Neural progenitor cell (in vitro differentiated cells): ENCODE results near the gene ASPA. TPM values are rescaled to one million over a fixed set of nuclear protein-coding genes. Genes with fewer than 3 reads are reported as not detected.

ENCODE experiments used
- DNase-seq: peaks from one replicate; pipeline ENCODE4 v3.0.0-alpha.2; 2016; ENCODE audit warnings: low spot score
- H2AFZ ChIP-seq: fragments of 200-600 bp; sonication (generic); replicated peaks from 2 replicates; pipeline ENCODE4 v1.6.1; 2016; ENCODE audit warnings: antibody characterized with exemption
- H3F3A ChIP-seq: fragments of 200-600 bp; sonication (generic); 2 replicates; pipeline ENCODE4 v1.6.1; 2016; ENCODE audit warnings: antibody characterized with exemption, low read depth
- H3K27ac ChIP-seq: fragments of 200-600 bp; sonication (generic); 2 replicates; pipeline ENCODE4 v1.5.1; 2016; ENCODE audit warnings: mild to moderate bottlenecking
- H3K27me3 ChIP-seq: fragments of 200-600 bp; sonication (generic); 2 replicates; pipeline ENCODE4 v1.6.1; 2016; ENCODE audit warnings: mild to moderate bottlenecking, moderate library complexity
- H3K36me3 ChIP-seq: fragments of 200-600 bp; sonication (generic); 2 replicates; pipeline ENCODE4 v1.5.1; 2016
- H3K4me1 ChIP-seq: fragments of 200-600 bp; sonication (generic); 2 replicates; pipeline ENCODE4 v1.6.1; 2016; ENCODE audit warnings: mixed run types
- H3K4me2 ChIP-seq: fragments of 200-600 bp; sonication (generic); 2 replicates; pipeline ENCODE4 v1.6.1; 2016
- H3K4me3 ChIP-seq: fragments of 200-600 bp; sonication (generic); 2 replicates; pipeline ENCODE4 v1.5.1; 2016
- H3K79me2 ChIP-seq: fragments of 200-600 bp; sonication (generic); 2 replicates; pipeline ENCODE4 v1.6.1; 2016; ENCODE audit warnings: low read depth
- H3K9ac ChIP-seq: fragments of 200-600 bp; sonication (generic); 2 replicates; pipeline ENCODE4 v1.6.1; 2016
- H3K9me3 ChIP-seq: fragments of 200-600 bp; sonication (generic); 2 replicates; pipeline ENCODE4 v1.5.1; 2016; ENCODE audit warnings: low read depth
- H4K20me1 ChIP-seq: fragments of 200-600 bp; sonication (generic); 2 replicates; pipeline ENCODE4 v1.6.1; 2016; ENCODE audit warnings: low read depth
- H3K27ac Mint-ChIP-seq: 3 replicates; pipeline ENCODE4 v1.8.0; 2021; ENCODE audit warnings: mixed read lengths
- H3K27me3 Mint-ChIP-seq: 2 replicates; pipeline ENCODE4 v1.8.0; 2022; ENCODE audit warnings: low read depth, mild to moderate bottlenecking, inconsistent platforms, moderate library complexity, mixed read lengths; ENCODE audit not compliant: insufficient read depth
- H3K36me3 Mint-ChIP-seq: 3 replicates; pipeline ENCODE4 v1.8.0; 2021; ENCODE audit warnings: mixed read lengths
- H3K4me1 Mint-ChIP-seq: 3 replicates; pipeline ENCODE4 v1.8.0; 2021; ENCODE audit warnings: mixed read lengths
- H3K4me3 Mint-ChIP-seq: 3 replicates; pipeline ENCODE4 v1.8.0; 2021; ENCODE audit warnings: mild to moderate bottlenecking, moderate library complexity, mixed read lengths
- H3K9me3 Mint-ChIP-seq: 3 replicates; pipeline ENCODE4 v1.8.0; 2020; ENCODE audit warnings: mixed read lengths
- CTCF ChIP-seq: fragments of 200-600 bp; sonication (generic); IDR thresholded peaks from 2 replicates; pipeline ENCODE4 v1.5.1; 2017; ENCODE audit warnings: antibody characterized with exemption, mild to moderate bottlenecking
- EZH2 ChIP-seq: fragments of 200-600 bp; sonication (generic); IDR thresholded peaks from 2 replicates; pipeline ENCODE4 v1.6.1; 2017; ENCODE audit warnings: antibody characterized with exemption, mild to moderate bottlenecking, moderate library complexity
- EZH2phosphoT487 ChIP-seq: fragments of 200-600 bp; sonication (generic); IDR thresholded peaks from 2 replicates; pipeline ENCODE4 v1.6.1; 2017; ENCODE audit warnings: antibody characterized with exemption
- total RNA-seq: library from RNA; depleted of rRNA; stranded (reverse); fragments of >200 nt; gene quantifications from 2 replicates; pipeline ENCODE4 v1.2.3, GENCODE V29; 2015; ENCODE audit warnings: low replicate concordance

ASPA gene
- total RNA-seq, 1 donor from 2014 or later, result not detected

GRCh38 chr17:3543453-3543852 is 67.7 kb downstream of the ASPA start:
- no peak overlapping the region for H3K27ac ChIP-seq
- Mint-ChIP-seq H3K36me3 (no peaks in the 10 kb centered on the region), H3K27me3 (peaks cover 11% of the 10 kb centered on the region), H3K27ac (peak overlapping the region; percentile 52), H3K9me3 (peaks cover 2% of the 10 kb centered on the region), H3K4me1 (peaks cover 20% of the 10 kb centered on the region), H3K4me3 (no peak overlapping the region)
- no peaks in the 10 kb centered on the region for H3K4me1 ChIP-seq
- no peaks in the 10 kb centered on the region for H4K20me1 ChIP-seq
- no peaks in the 10 kb centered on the region for H3K36me3 ChIP-seq
- no peak overlapping the region for H2AFZ ChIP-seq
- TF ChIP-seq EZH2phosphoT487, result no peak
- no peaks in the 10 kb centered on the region for H3K79me2 ChIP-seq
- no peak overlapping the region for H3K4me3 ChIP-seq
- H3K27me3 ChIP-seq, result no peaks in the 10 kb centered on the region
- no peak for DNase-seq
- H3K9ac ChIP-seq, result no peak overlapping the region
- no peaks in the 10 kb centered on the region for H3K9me3 ChIP-seq
- no peak overlapping the region for H3K4me2 ChIP-seq
- H3F3A ChIP-seq, result no peaks in the 10 kb centered on the region

GRCh38 chr17:3544365-3544764 is 68.6 kb downstream of the ASPA start:
- no peaks in the 10 kb centered on the region for H3K79me2 ChIP-seq
- H3F3A ChIP-seq, result no peaks in the 10 kb centered on the region
- Mint-ChIP-seq H3K36me3 (no peaks in the 10 kb centered on the region), H3K4me1 (peaks cover 17% of the 10 kb centered on the region), H3K27me3 (peaks cover 11% of the 10 kb centered on the region), H3K4me3 (no peak overlapping the region), H3K9me3 (peaks cover 1% of the 10 kb centered on the region), H3K27ac (peak overlapping the region; percentile 53)
- no peaks in the 10 kb centered on the region for H3K36me3 ChIP-seq
- H3K9me3 ChIP-seq, result no peaks in the 10 kb centered on the region
- H3K4me3 ChIP-seq, result no peak overlapping the region
- no peak overlapping the region for H2AFZ ChIP-seq
- H3K9ac ChIP-seq, result no peak overlapping the region
- H4K20me1 ChIP-seq, result no peaks in the 10 kb centered on the region
- TF ChIP-seq EZH2phosphoT487 (no peak), CTCF (no peak), EZH2 (no peak)
- no peaks in the 10 kb centered on the region for H3K27me3 ChIP-seq
- no peak overlapping the region for H3K27ac ChIP-seq
- H3K4me1 ChIP-seq, result no peaks in the 10 kb centered on the region
- no peak for DNase-seq
- H3K4me2 ChIP-seq, result no peak overlapping the region

GRCh38 chr17:3545151-3545550 is 69.4 kb downstream of the ASPA start:
- no peak for DNase-seq
- no peaks in the 10 kb centered on the region for H3K9me3 ChIP-seq

More at GRCh38 chr17:3545151-3545550, 69.4 kb downstream of the ASPA start:
- peak overlapping the region; percentile 51 for H3K27ac Mint-ChIP-seq
- H3K9ac ChIP-seq, result no peak overlapping the region
- H3K4me1 ChIP-seq, result no peaks in the 10 kb centered on the region
- H2AFZ ChIP-seq, result no peak overlapping the region
- H3K27ac ChIP-seq, result no peak overlapping the region
- H3K27me3 ChIP-seq, result no peaks in the 10 kb centered on the region
- H3K4me2 ChIP-seq, result no peak overlapping the region
- no peak for TF ChIP-seq EZH2
- TF ChIP-seq CTCF, result no peak
- TF ChIP-seq EZH2phosphoT487, result no peak
- H4K20me1 ChIP-seq, result no peaks in the 10 kb centered on the region
- H3K36me3 Mint-ChIP-seq, result no peaks in the 10 kb centered on the region
- peaks cover 17% of the 10 kb centered on the region for H3K4me1 Mint-ChIP-seq
- H3K9me3 Mint-ChIP-seq, result peaks cover 6% of the 10 kb centered on the region
- no peaks in the 10 kb centered on the region for H3K36me3 ChIP-seq
- H3K27me3 Mint-ChIP-seq, result peaks cover 15% of the 10 kb centered on the region
- H3K4me3 ChIP-seq, result no peak overlapping the region
- H3F3A ChIP-seq, result no peaks in the 10 kb centered on the region
- H3K4me3 Mint-ChIP-seq, result no peak overlapping the region
- no peaks in the 10 kb centered on the region for H3K79me2 ChIP-seq
